A673 (cell line): ENCODE results near the gene OAS1. TPM values are rescaled to one million over a fixed set of nuclear protein-coding genes. Genes with fewer than 3 reads are reported as not detected.
"Not testable (repeated sequence)": the region's sequence is repeated elsewhere in the genome, so short reads cannot be mapped to it uniquely, and the experiment has no call there.

ENCODE experiments used
- BruUV-seq: library from RNA; stranded (reverse); fragments of 400-500 nt; replicated peaks from 2 replicates; lab custom pipeline; 2021; lab: Mats Ljungman, UMichigan
- CTCF ChIA-PET: fragments of 300-600 bp; sonication (Branson Sonifier 250); formaldehyde crosslinking; loops from one replicate; lab custom pipeline; 2022; ENCODE audit warnings: antibody characterized with exemption; lab: Charles Lee
- POLR2A ChIA-PET: fragments of 300-600 bp; sonication (Branson Sonifier 250); formaldehyde crosslinking; loops from one replicate; lab custom pipeline; 2022; ENCODE audit warnings: antibody characterized with exemption; ENCODE audit not compliant: low non-redundant PET; lab: Charles Lee
- DNase-seq: peaks from one replicate; pipeline ENCODE4 v3.0.0-alpha.2; 2015; ENCODE audit warnings: low spot score
- H3K27ac ChIP-seq: fragments of 200-600 bp; sonication (generic); 2 replicates; pipeline ENCODE4 v1.5.1; 2016; ENCODE audit warnings: mixed run types, low read depth, mild to moderate bottlenecking, mixed read lengths, antibody characterized with exemption, low read length; ENCODE audit not compliant: poor library complexity, severe bottlenecking
- H3K27me3 ChIP-seq: fragments of 200-600 bp; sonication (generic); replicated peaks from 2 replicates; pipeline ENCODE4 v1.6.1; 2017; ENCODE audit warnings: mixed run types, low read depth, mild to moderate bottlenecking, mixed read lengths, antibody characterized with exemption, low read length; ENCODE audit not compliant: insufficient read depth, poor library complexity
- H3K36me3 ChIP-seq: fragments of 200-600 bp; sonication (generic); 2 replicates; pipeline ENCODE4 v1.6.1; 2016; ENCODE audit warnings: mixed run types, mild to moderate bottlenecking, mixed read lengths, antibody characterized with exemption, low read length; ENCODE audit not compliant: insufficient read depth, poor library complexity, severe bottlenecking
- H3K4me1 ChIP-seq: fragments of 200-600 bp; sonication (generic); 2 replicates; pipeline ENCODE4 v1.6.1; 2017; ENCODE audit warnings: mixed run types, mild to moderate bottlenecking, mixed read lengths, antibody characterized with exemption, low read length; ENCODE audit not compliant: insufficient read depth, poor library complexity, severe bottlenecking
- H3K4me3 ChIP-seq: fragments of 200-600 bp; sonication (generic); 2 replicates; pipeline ENCODE4 v1.5.1; 2016; ENCODE audit warnings: low read depth, mixed run types, mild to moderate bottlenecking, mixed read lengths, low read length; ENCODE audit not compliant: poor library complexity, severe bottlenecking
- H3K9me3 ChIP-seq: fragments of 200-600 bp; sonication (generic); 2 replicates; pipeline ENCODE4 v1.6.1; 2016; ENCODE audit warnings: mixed run types, low read depth, mild to moderate bottlenecking, mixed read lengths, antibody characterized with exemption, low read length; ENCODE audit not compliant: poor library complexity, severe bottlenecking
- CTCF ChIP-seq: fragments of 300-800, 200-600 bp; sonication (generic); conservative IDR thresholded peaks from 2 replicates; pipeline ENCODE4 v1.5.1; 2017; ENCODE audit warnings: low read depth, mild to moderate bottlenecking, antibody characterized with exemption, low read length, moderate library complexity, mixed read lengths
- EZH2 ChIP-seq: fragments of 200-600 bp; sonication (generic); IDR thresholded peaks from 2 replicates; pipeline ENCODE4 v1.6.1; 2017; ENCODE audit warnings: borderline replicate concordance, low read depth, mild to moderate bottlenecking, mixed read lengths, antibody characterized with exemption, low read length; ENCODE audit not compliant: poor library complexity, severe bottlenecking
- intact Hi-C: fragments of 100-400 bp; cut with micrococcal nuclease; formaldehyde crosslinking; loops from one replicate; pipeline ENCODE4 v1.10.0; 2022; ENCODE audit not compliant: unreplicated experiment
- total RNA-seq: library from RNA; stranded (reverse); gene quantifications from 2 replicates; pipeline ENCODE4 v1.2.3, GENCODE V29; 2021

The OAS1 gene
- total RNA-seq, 1 experiment from 2014 or later = 12.4 TPM

GRCh38 chr12:112924986-112925385 is 18.2 kb downstream of the OAS1 start:
- TF ChIP-seq EZH2 = no peak
- TF ChIP-seq CTCF = no peak
- ChIA-PET POLR2A (no interaction called here), CTCF (no interaction called here)
- H3K27me3 ChIP-seq = no peaks in the 10 kb centered on the region
- no peak overlapping the region for H3K27ac ChIP-seq
- H3K4me1 ChIP-seq = no peaks in the 10 kb centered on the region
- no peaks in the 10 kb centered on the region for H3K9me3 ChIP-seq
- no peak for DNase-seq
- H3K4me3 ChIP-seq = no peak overlapping the region
- intact Hi-C loops = no loop called here
- no peaks in the 10 kb centered on the region for H3K36me3 ChIP-seq
- no TSS peak for BruUV-seq

DNA sequence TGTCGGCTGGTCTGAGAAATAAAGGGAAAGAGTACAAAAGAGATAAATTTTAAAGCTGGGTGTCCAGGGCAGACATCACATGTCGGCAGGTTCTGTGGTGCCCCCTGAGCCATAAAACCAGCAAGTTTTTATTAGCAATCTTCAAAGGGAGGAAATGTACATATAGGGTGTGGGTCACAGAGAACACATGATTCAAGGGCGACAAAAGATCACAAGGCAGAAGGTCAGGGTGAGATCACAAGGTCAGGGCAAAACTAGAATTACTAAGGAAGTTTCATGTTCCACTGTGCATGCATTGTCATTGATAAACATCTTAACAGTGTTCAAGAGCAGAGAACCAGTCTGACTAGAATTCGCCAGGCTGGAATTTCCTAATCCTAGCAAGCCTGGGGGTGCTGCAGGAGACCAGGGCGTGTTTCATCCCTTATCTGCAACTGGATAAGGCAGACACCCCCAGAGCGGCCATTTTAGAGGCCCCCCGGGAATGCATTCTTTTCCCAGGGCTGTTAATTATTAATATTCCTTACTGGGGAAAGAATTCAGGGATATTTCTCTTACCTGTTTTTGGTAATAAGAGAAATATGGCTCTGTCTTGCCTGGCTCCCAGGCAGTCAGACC is 19.8 kb downstream of the OAS1 start:
- H3K9me3 ChIP-seq, H3K27me3 ChIP-seq, intact Hi-C loops, BruUV-seq, H3K4me1 ChIP-seq, H3K27ac ChIP-seq, POLR2A ChIA-PET, H3K36me3 ChIP-seq, CTCF ChIA-PET, DNase-seq, H3K4me3 ChIP-seq: not testable (repeated sequence)

GRCh38 chr12:112927475-112927874 is 20.7 kb downstream of the OAS1 start:
- no peak for TF ChIP-seq CTCF
- no peak for TF ChIP-seq EZH2
- POLR2A ChIA-PET = no interaction called here
- DNase-seq = no peak
- Histone ChIP-seq H3K4me3 (no peak overlapping the region), H3K4me1 (no peaks in the 10 kb centered on the region), H3K27ac (no peak overlapping the region), H3K9me3 (no peaks in the 10 kb centered on the region), H3K27me3 (no peaks in the 10 kb centered on the region), H3K36me3 (no peaks in the 10 kb centered on the region)
- BruUV-seq = no TSS peak
- intact Hi-C loops = no loop called here
- CTCF ChIA-PET = no interaction called here

GRCh38 chr12:112927925-112928324 is 21.2 kb downstream of the OAS1 start:
- CTCF ChIA-PET = no interaction called here
- intact Hi-C loops = no loop called here

More at GRCh38 chr12:112927925-112928324, 21.2 kb downstream of the OAS1 start:
- BruUV-seq = no TSS peak
- Histone ChIP-seq H3K4me1 (no peaks in the 10 kb centered on the region), H3K27ac (no peak overlapping the region), H3K36me3 (no peaks in the 10 kb centered on the region), H3K9me3 (no peaks in the 10 kb centered on the region), H3K27me3 (no peaks in the 10 kb centered on the region), H3K4me3 (no peak overlapping the region)
- TF ChIP-seq CTCF (no peak), EZH2 (no peak)
- POLR2A ChIA-PET = no interaction called here
- no peak for DNase-seq
